ENCODE measurements around the gene POU5F2. TPM values are rescaled to one million over a fixed set of nuclear protein-coding genes. Genes with fewer than 3 reads are reported as not detected.

POU5F2 gene
- total and polyA plus RNA-seq, 9 of the 15 experiments (the other 6 are each of a cell fraction or from before 2014, with no cell fraction given), result 0.01 to 0.40 (median 0.18) TPM; not detected in 2

- Histone ChIP-seq H3K4me1 (replicated peaks in 1 of 2; ENCODE audit: control insufficient read depth in 2 of 2, insufficient read depth in 2 of 2, low read length in 2 of 2) (no peaks in the 10 kb centered on the region), H3K9me3 (replicated peaks; ENCODE audit: control insufficient read depth, insufficient read depth, low read depth, low read length) (no peaks in the 10 kb centered on the region), H3K27ac (ENCODE audit: extremely low read depth, low read depth, low read length) (no peak overlapping the region), H3K9ac (ENCODE audit: insufficient read depth in 1 of 2, low read depth in 2 of 2, low read length in 2 of 2) (no peak overlapping the region), H3K4me2 (ENCODE audit: insufficient read depth, low read length) (no peak overlapping the region), H2AFZ (ENCODE audit: low read depth, low read length) (no peak overlapping the region), H3K9me1 (ENCODE audit: control insufficient read depth, insufficient read depth, low read length) (no peaks in the 10 kb centered on the region), H3K79me2 (ENCODE audit: control insufficient read depth, insufficient read depth, low read length) (no peaks in the 10 kb centered on the region), H4K20me1 (replicated peaks; ENCODE audit: control insufficient read depth, insufficient read depth, low read length) (no peaks in the 10 kb centered on the region), H3K27me3 (ENCODE audit: control insufficient read depth in 2 of 2, insufficient read depth in 2 of 2, low read length in 2 of 2) (no peaks in the 10 kb centered on the region), H3K4me3 (no peak overlapping the region), H3K36me3 (ENCODE audit: control insufficient read depth, insufficient read depth, low read length) (no peaks in the 10 kb centered on the region)
- 1% methylated on average over 5 of the region's 5 CpGs for WGBS (ENCODE audit: insufficient coverage, low coverage, missing lambda C conversion rate)
- DNase-seq (ENCODE audit: extremely low read depth in 1 of 4, low spot score in 3 of 4) (no peak), ATAC-seq (no peak), FAIRE-seq (no peak)
- no TSS peak for BruUV-seq (replicated peaks)
- ChIA-PET CTCF (ENCODE audit: low intra/inter-chr PET ratio) (no interaction called here), POLR2A (no interaction called here)
- TF ChIP-seq, protein P1, sequence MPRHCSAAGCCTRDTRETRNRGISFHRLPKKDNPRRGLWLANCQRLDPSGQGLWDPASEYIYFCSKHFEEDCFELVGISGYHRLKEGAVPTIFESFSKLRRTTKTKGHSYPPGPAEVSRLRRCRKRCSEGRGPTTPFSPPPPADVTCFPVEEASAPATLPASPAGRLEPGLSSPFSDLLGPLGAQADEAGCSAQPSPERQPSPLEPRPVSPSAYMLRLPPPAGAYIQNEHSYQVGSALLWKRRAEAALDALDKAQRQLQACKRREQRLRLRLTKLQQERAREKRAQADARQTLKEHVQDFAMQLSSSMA (CRISPR knock-in tag; IDR thresholded peaks at IDR 0.05), result no peak
- no peak for TF ChIP-seq POLR2H (tag; IDR thresholded peaks at IDR 0.05; ENCODE audit: low read depth)
- TF ChIP-seq SFPQ (IDR thresholded peaks at IDR 0.05; ENCODE audit: low read depth, low read length), result no peak
- TF ChIP-seq ZNF41 (CRISPR knock-in tag; conservative IDR thresholded peaks at IDR 0.05), result no peak
- no peak for TF ChIP-seq HOXB6 (CRISPR knock-in tag; IDR thresholded peaks at IDR 0.05; ENCODE audit: borderline replicate concordance)
- TF ChIP-seq RBM34 (IDR thresholded peaks at IDR 0.05; ENCODE audit: borderline replicate concordance, insufficient read depth, low read length), result no peak
- TF ChIP-seq MAFF (IDR thresholded peaks at IDR 0.05; ENCODE audit: low read length), result no peak
- no peak for TF ChIP-seq GTF2E2 (tag; IDR thresholded peaks at IDR 0.05)
- TF ChIP-seq TCFL5 (CRISPR knock-in tag; conservative IDR thresholded peaks at IDR 0.05), result no peak
- TF ChIP-seq SMAD1 (IDR thresholded peaks at IDR 0.05; ENCODE audit: low read depth, low read length, partially characterized antibody), result no peak
- intact Hi-C loops (cut with micrococcal nuclease), result no loop called here
- in situ Hi-C loops (cut with MboI), result no loop called here
These were observed 48.0 kb upstream of the POU5F2 start for GRCh38 chr5:93789173-93790067.

Data from K562 (cell line).